SU-DHL-6 (cell line): ENCODE data around the gene GCNT1.

Experiments
- EZH2phosphoT487 ChIP-seq: fragments of 200-600 bp; sonication (generic), shearing (Covaris generic); conservative IDR thresholded peaks from 2 replicates; pipeline ENCODE4 v1.6.1; 2018; ENCODE audit warnings: mild to moderate bottlenecking, antibody characterized with exemption, low read length, moderate library complexity, mixed read lengths
- TF ChIP-seq, protein P1 (sequence below): fragments of 200-600 bp; sonication (generic); IDR thresholded peaks from one replicate; pipeline ENCODE4 v1.5.1; 2017; ENCODE audit warnings: antibody characterized with exemption, mild to moderate bottlenecking, low read length, moderate library complexity; ENCODE audit not compliant: insufficient read depth, poor library complexity, severe bottlenecking

DNA sequence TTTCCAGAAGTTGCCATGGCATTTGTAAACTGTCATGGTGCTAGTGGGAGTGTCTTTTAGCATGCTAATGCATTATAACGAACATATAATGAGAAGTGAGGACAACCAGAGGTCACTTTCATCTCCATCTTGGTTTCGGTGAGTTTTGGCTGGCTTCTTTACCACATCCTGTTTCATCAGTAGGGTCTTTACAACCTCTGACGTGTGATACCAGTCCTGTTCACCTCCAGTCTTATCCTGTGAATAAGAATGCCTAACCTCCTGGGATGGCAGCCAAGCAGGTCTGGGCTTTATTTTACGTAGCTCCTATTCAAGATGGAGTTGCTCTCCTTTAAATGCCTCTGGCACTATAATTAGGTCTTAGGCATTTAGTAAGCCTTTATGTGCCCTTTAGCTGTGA, 44.3 kb upstream of the GCNT1 start:
- TF ChIP-seq, protein P1, sequence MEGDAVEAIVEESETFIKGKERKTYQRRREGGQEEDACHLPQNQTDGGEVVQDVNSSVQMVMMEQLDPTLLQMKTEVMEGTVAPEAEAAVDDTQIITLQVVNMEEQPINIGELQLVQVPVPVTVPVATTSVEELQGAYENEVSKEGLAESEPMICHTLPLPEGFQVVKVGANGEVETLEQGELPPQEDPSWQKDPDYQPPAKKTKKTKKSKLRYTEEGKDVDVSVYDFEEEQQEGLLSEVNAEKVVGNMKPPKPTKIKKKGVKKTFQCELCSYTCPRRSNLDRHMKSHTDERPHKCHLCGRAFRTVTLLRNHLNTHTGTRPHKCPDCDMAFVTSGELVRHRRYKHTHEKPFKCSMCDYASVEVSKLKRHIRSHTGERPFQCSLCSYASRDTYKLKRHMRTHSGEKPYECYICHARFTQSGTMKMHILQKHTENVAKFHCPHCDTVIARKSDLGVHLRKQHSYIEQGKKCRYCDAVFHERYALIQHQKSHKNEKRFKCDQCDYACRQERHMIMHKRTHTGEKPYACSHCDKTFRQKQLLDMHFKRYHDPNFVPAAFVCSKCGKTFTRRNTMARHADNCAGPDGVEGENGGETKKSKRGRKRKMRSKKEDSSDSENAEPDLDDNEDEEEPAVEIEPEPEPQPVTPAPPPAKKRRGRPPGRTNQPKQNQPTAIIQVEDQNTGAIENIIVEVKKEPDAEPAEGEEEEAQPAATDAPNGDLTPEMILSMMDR, result no peak
- no peak for TF ChIP-seq EZH2phosphoT487
